Activated CD8-positive, alpha-beta memory T cell treated with anti-CD3 and anti-CD28 coated beads, Interleukin-2, amount 10 ng/mL, durations not matched to agents 7 days and 5 days (primary cell): ENCODE data around the gene FBXL3. TPM values are rescaled to one million over a fixed set of nuclear protein-coding genes. Genes with fewer than 3 reads are reported as not detected.

Experiments used
- ATAC-seq: fragments of 150-1000 bp; cut with Tn5 transposase; one replicate; pipeline ENCODE4 v1.10.0; 2021; ENCODE audit warnings: moderate library complexity
- CTCF ChIA-PET: fragments of 350-600 bp; sonication (Branson Sonifier 250); formaldehyde crosslinking; loops from one replicate; lab custom pipeline; 2021; ENCODE audit warnings: antibody characterized with exemption; lab: Charles Lee
- DNase-seq: peaks from one replicate; pipeline ENCODE4 v3.0.0-alpha.2; 2020
- H3K27ac Mint-ChIP-seq: one replicate; pipeline ENCODE4 v1.8.0; 2021; ENCODE audit warnings: mild to moderate bottlenecking, mixed read lengths
- H3K27me3 Mint-ChIP-seq: one replicate; pipeline ENCODE4 v1.8.0; 2021; ENCODE audit warnings: mixed read lengths
- H3K36me3 Mint-ChIP-seq: one replicate; pipeline ENCODE4 v1.8.0; 2021; ENCODE audit warnings: mild to moderate bottlenecking, mixed read lengths
- H3K4me1 Mint-ChIP-seq: one replicate; pipeline ENCODE4 v1.8.0; 2021; ENCODE audit warnings: mixed read lengths
- H3K4me3 Mint-ChIP-seq: one replicate; pipeline ENCODE4 v1.8.0; 2021; ENCODE audit warnings: mild to moderate bottlenecking, moderate library complexity, mixed read lengths
- H3K9me3 Mint-ChIP-seq: one replicate; pipeline ENCODE4 v1.8.0; 2022; ENCODE audit warnings: low read depth, mixed read lengths
- total RNA-seq, 2 experiments: library from RNA; stranded (reverse); gene quantifications; one replicate each; pipeline ENCODE4 v1.2.3, GENCODE V29; 2021

Gene FBXL3
- total RNA-seq: 10 to 100 TPM; 29.9 to 37.0 TPM

DNA sequence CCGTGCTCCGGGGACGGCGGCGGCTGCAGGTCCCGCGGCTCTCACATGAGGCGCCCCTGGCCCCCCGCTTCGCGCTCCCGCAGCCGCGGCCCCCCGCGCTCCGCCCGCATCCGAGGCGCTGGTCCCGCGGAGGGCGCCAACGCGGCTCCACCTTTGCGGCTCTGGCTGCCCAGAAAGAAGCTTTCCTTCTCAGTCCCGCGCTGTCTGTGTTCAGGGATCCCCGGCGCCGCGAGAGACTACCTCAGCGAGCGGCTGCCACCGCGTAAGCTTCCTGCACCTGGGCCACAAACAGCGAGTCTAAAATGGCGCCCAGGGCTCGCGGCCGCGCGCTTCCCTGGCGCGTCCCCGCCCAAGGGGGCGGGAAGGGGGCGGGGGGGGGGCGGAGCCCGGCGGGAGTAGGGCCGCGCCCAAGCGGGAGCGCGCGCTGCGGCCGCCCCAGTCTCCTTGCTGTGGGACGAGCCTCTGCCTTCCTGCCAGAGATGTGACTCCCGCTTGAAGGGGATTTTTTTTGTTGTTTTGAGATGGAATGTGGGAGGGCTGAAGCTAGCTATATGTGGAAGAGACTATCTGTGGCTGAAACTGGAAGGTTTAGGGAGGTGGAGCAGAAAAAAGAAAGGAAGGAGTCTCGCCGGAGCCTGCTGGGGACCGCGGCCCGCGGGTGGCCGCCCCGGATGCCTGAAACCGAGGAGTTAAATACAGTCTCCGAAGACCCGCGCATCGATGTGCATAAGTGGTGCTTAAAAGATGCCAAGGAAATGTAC, at the start of gene FBXL3:
FBXL3 (minus strand) TSS at position 299 of the 761 bp plus-strand sequence. CDS start 5,299 bp downstream, outside the sequence.
- Mint-ChIP-seq H3K4me3 (peak within 1 kb of the TSS; percentile 92), H3K4me1 (peaks cover 48% of the 10 kb centered on the region), H3K27ac (peak within 1 kb of the TSS; percentile 97), H3K9me3 (no peaks in the 10 kb centered on the region), H3K27me3 (no peaks in the 10 kb centered on the region), H3K36me3 (peaks cover 17% of the 10 kb centered on the region)
- DNase-seq (peak; percentile 88), ATAC-seq (peak; percentile 68)
- CTCF ChIA-PET: interaction anchor here (0.8 to 4.4 kb wide), 7 partner anchors 10 to 302 kb away, joined by 3 to 13 read pairs (median 7); no protein-coding TSS in a partner anchor

DNA sequence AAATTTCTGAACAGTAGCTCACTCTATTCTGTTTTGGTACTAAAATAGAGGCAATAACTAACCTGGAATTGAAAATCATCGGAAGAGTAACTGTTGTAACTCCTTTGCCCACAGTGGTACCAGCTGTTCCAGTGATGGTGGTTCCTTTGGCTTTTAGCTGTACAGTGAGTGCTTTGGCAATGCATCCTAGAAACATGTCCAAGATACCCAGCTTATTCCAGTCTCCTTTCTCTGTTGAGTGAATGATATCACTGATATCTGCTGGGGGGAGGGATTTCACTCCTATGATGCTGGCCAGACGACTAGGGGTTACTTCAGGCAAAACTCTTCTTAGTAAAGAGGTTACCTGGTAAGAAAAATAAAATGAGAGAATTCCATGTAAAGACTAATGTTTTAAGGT, 40.6 kb upstream of the FBXL3 start:
- no peaks in the 10 kb centered on the region for H3K27me3 Mint-ChIP-seq
- H3K36me3 Mint-ChIP-seq: peaks cover 33% of the 10 kb centered on the region
- ATAC-seq (no peak), DNase-seq (no peak)
- CTCF ChIA-PET: no interaction called here
- H3K27ac Mint-ChIP-seq: no peak overlapping the region
- H3K4me1 Mint-ChIP-seq: no peaks in the 10 kb centered on the region
- no peaks in the 10 kb centered on the region for H3K9me3 Mint-ChIP-seq
- no peak overlapping the region for H3K4me3 Mint-ChIP-seq

DNA sequence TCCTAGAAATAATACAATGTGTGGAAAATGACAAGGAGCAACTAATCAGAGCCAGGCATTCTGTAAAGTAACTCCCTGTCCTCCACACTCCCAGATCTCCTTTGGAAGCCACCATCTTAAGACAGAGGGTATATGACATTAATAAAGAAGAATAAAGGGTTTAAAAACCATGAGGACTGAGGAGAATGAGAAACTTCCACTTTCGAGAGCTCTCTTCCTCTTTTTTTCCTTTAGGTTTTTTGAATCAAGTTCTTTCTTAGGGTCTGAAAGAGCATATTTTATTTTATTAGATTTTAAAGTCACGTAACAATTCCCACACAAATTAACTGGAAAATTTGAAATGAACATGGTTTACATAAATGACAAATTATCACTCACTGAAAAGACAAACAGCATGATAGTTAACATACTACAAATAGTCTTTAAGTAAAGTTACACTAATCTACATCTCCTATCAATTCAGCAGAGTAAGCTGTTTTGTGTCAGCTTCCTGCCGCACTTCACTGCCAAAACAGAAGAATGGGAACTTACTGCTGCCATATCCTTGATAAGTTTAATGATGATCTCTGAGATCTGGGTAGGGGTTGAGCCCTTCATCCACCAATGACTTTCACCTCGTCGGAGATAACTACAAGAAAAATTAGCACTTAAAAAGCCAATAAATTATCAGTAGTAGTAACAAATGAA, 38.6 kb upstream of the FBXL3 start:
- CTCF ChIA-PET: interaction anchor here (1.1 to 1.6 kb wide), 2 partner anchors 12 to 14 kb away, joined by 3 to 4 read pairs; no protein-coding TSS in a partner anchor
- Mint-ChIP-seq H3K9me3 (no peaks in the 10 kb centered on the region), H3K4me1 (no peaks in the 10 kb centered on the region), H3K27me3 (no peaks in the 10 kb centered on the region), H3K4me3 (no peak overlapping the region), H3K36me3 (peaks cover 37% of the 10 kb centered on the region), H3K27ac (no peak overlapping the region)
- DNase-seq (no peak), ATAC-seq (no peak)

DNA sequence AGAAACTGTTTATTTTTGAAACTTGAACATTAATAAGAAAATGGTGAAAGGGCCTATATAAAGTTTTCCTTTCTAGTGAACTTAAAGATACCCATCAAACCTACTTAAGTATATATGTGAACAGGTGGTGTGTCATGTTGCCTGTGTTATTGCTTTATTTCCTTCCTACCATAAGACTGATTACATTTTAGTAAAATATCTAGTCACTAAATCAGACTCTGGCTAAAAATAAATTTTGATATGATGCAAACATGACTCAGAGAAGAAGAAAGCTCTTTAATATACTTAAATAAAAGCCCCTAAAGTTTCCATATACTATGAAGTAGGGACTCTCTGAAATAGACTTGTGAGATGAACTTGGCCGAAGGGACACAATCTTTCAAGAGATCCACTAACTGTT, 35.1 kb upstream of the FBXL3 start:
- Mint-ChIP-seq H3K9me3 (no peaks in the 10 kb centered on the region), H3K4me3 (no peak overlapping the region), H3K4me1 (no peaks in the 10 kb centered on the region), H3K27me3 (no peaks in the 10 kb centered on the region), H3K27ac (no peak overlapping the region), H3K36me3 (peaks cover 32% of the 10 kb centered on the region)
- CTCF ChIA-PET: no interaction called here
- ATAC-seq: no peak
- DNase-seq: no peak

DNA sequence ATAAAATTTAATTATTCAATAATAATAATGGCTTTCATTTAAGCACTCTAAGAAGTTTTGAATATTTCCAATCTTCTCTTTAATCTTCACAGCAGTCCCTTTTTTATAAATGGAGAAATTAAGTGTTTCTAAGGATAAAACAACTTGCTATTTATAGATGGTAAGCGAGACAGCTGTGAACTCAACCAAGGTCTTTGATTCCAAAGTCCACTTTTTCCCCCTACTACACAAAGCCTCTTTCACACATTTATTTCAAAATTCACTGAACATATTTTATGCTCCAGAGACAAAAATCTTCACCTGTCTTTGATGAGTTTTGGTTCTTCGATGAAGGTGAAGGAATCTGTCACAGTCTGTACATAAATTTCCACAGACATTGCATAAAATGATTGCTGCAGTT, 34.4 kb upstream of the FBXL3 start:
- CTCF ChIA-PET: no interaction called here
- peaks cover 35% of the 10 kb centered on the region for H3K36me3 Mint-ChIP-seq
- ATAC-seq: no peak
- H3K9me3 Mint-ChIP-seq: no peaks in the 10 kb centered on the region
- no peaks in the 10 kb centered on the region for H3K4me1 Mint-ChIP-seq
- H3K4me3 Mint-ChIP-seq: no peak overlapping the region
- H3K27ac Mint-ChIP-seq: no peak overlapping the region
- H3K27me3 Mint-ChIP-seq: no peaks in the 10 kb centered on the region
- DNase-seq: no peak

DNA sequence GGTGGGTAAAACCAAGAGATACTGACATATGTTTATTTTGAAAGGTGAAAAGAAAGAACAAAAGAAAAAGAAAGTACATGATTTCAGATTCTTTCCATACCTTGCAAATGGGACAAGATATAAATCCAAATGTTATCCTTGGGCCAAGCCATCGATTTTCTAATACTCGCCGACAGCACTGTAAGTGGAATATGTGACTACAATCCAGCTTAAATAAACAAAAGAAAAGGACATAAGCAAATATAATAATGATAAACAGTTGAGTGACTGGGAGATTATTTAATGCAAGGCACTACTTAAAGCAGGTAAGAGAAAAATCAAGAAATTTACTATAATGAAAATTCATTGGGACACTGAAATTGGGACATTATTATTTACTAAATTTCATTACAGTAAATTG, 29.9 kb upstream of the FBXL3 start:
- Mint-ChIP-seq H3K4me1 (no peaks in the 10 kb centered on the region), H3K9me3 (no peaks in the 10 kb centered on the region), H3K4me3 (no peak overlapping the region), H3K36me3 (peaks cover 43% of the 10 kb centered on the region), H3K27ac (no peak overlapping the region), H3K27me3 (no peaks in the 10 kb centered on the region)
- ATAC-seq: no peak
- no peak for DNase-seq
- CTCF ChIA-PET: no interaction called here

DNA sequence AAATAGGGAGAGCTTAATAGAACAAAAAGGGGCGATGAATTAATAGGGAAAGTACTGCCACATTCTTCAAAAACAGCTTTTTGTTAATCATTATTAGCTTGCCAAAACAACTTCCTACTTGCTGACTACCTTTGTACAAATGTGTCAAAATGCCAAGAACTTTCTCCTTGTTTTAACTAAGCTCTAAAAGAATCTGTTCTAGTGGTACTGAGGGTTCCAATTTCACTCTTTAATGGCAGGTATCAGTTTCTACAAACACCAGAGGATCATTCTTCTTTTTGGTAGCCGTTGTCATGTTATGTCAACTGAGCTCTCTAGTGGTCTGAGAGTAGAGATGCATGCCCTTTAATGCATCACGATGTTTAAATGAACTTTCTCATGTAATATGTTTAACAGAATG, 29.4 kb upstream of the FBXL3 start:
- no peak for ATAC-seq
- Mint-ChIP-seq H3K9me3 (no peaks in the 10 kb centered on the region), H3K27me3 (no peaks in the 10 kb centered on the region), H3K4me1 (no peaks in the 10 kb centered on the region), H3K4me3 (no peak overlapping the region), H3K27ac (no peak overlapping the region), H3K36me3 (peaks cover 42% of the 10 kb centered on the region)
- no peak for DNase-seq
- CTCF ChIA-PET: no interaction called here

DNA sequence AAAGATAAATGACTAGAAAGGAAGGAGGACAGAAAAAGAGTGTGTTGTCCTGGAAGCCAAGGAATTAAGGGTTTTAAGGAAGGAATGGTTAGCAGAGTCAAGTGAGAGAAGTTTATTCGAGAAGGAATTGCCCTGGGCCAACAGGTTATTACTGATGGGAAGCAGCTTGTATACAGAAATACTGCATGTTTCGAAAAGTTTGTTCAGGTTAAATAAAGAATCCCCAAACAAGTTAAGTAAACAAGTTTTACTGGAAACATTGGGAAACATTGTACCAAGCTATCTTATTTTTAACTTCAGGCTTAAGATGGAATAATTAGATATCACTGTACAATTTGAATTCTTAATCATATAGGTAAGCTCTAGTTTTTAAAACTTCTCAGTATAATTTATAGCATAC, 28.2 kb upstream of the FBXL3 start:
- DNase-seq: no peak
- ATAC-seq: no peak
- Mint-ChIP-seq H3K4me3 (no peak overlapping the region), H3K27me3 (no peaks in the 10 kb centered on the region), H3K36me3 (peaks cover 47% of the 10 kb centered on the region), H3K27ac (no peak overlapping the region), H3K9me3 (no peaks in the 10 kb centered on the region), H3K4me1 (no peaks in the 10 kb centered on the region)
- CTCF ChIA-PET: interaction anchor here (1.1 kb wide), 1 partner anchor 12 kb away, joined by 3 read pairs; no protein-coding TSS in a partner anchor

DNA sequence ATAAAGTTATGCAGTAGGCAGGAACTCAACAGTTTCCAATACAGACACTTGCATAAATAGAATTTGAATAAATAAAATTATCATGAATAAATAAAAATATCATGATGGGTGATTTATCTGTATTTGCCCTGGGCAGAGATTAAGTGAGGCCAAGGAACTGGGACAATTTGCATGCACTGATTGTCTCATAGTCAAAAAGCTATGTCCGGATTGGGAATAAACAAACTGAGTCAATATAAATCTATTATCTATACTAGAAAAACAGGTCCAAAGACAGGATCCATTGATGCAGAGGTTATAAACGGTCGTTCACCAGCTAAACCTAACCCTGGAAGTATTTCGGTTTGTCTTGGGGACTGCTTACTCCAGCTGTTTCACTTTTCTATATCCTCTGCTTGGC, 26.2 kb upstream of the FBXL3 start:
- no peaks in the 10 kb centered on the region for H3K9me3 Mint-ChIP-seq
- H3K4me3 Mint-ChIP-seq: no peak overlapping the region
- H3K27ac Mint-ChIP-seq: no peak overlapping the region
- H3K36me3 Mint-ChIP-seq: peaks cover 58% of the 10 kb centered on the region
- ATAC-seq (no peak), DNase-seq (no peak)
- H3K4me1 Mint-ChIP-seq: no peaks in the 10 kb centered on the region
- CTCF ChIA-PET: interaction anchor here (1.1 kb wide), 1 partner anchor 13 kb away, joined by 3 read pairs; no protein-coding TSS in a partner anchor
- H3K27me3 Mint-ChIP-seq: no peaks in the 10 kb centered on the region

- Mint-ChIP-seq H3K27me3 (no peaks in the 10 kb centered on the region), H3K27ac (no peak overlapping the region), H3K9me3 (no peaks in the 10 kb centered on the region), H3K36me3 (peaks cover 48% of the 10 kb centered on the region), H3K4me1 (no peaks in the 10 kb centered on the region), H3K4me3 (no peak overlapping the region)
- DNase-seq (no peak), ATAC-seq (no peak)
- CTCF ChIA-PET: no interaction called here
Measured at GRCh38 chr13:77048681-77049080, 21.7 kb upstream of the FBXL3 start.

DNA sequence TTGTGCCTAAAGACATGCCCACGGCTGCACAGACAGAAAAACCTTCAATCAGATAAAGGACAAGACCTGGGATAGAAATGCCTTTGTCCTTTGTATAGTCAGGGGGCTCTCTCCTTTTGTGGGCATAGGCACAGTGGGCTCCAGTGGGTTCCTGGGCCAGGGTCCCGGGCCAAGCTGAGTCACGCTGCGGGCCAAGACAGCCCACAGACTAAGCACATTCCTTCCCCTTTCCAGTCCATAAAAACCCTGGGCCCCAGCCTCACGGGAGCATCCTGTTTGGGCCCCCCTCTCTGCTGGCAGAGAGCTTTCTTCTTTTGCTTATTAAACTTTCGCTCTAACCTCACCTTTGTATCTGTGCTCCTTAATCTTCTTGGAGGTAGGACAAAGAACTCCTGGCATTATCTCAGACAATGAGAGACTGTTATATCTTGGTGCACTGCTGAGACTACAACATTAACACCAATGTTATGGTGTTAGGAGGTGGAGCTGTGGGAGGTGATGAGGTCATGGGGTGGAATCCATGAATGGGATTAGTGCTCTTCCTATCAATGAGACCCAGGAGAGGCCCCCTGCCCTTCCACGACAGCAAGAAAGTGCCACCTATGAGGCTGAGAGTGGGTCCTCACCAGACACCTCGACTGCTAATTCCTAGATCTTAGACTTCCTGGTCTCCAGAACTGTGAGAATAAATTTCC, 20.8 kb upstream of the FBXL3 start:
- ATAC-seq: no peak
- Mint-ChIP-seq H3K27me3 (no peaks in the 10 kb centered on the region), H3K4me3 (no peak overlapping the region), H3K9me3 (no peaks in the 10 kb centered on the region), H3K36me3 (peaks cover 50% of the 10 kb centered on the region), H3K27ac (no peak overlapping the region), H3K4me1 (no peaks in the 10 kb centered on the region)
- DNase-seq: no peak
- CTCF ChIA-PET: no interaction called here

- CTCF ChIA-PET: interaction anchor here (0.7 to 1.2 kb wide), 3 partner anchors 13 to 436 kb away, joined by 3 read pairs; no protein-coding TSS in a partner anchor
Measured at GRCh38 chr13:77042566-77043177, 15.7 kb upstream of the FBXL3 start.

GRCh38 chr13:77040835-77041234, 13.9 kb upstream of the FBXL3 start:
- Mint-ChIP-seq H3K27ac (no peak overlapping the region), H3K4me1 (no peaks in the 10 kb centered on the region), H3K9me3 (no peaks in the 10 kb centered on the region), H3K27me3 (no peaks in the 10 kb centered on the region), H3K4me3 (no peak overlapping the region), H3K36me3 (peaks cover 13% of the 10 kb centered on the region)
- CTCF ChIA-PET: no interaction called here
- DNase-seq (no peak), ATAC-seq (no peak)

More at GRCh38 chr13:77042566-77043177, 15.7 kb upstream of the FBXL3 start:
- Mint-ChIP-seq H3K4me1 (no peaks in the 10 kb centered on the region), H3K4me3 (no peak overlapping the region), H3K36me3 (peaks cover 23% of the 10 kb centered on the region), H3K27ac (no peak overlapping the region), H3K27me3 (no peaks in the 10 kb centered on the region), H3K9me3 (no peaks in the 10 kb centered on the region)
- DNase-seq (no peak), ATAC-seq (no peak)
